ENCODE results near the gene ZNF574.

Gene ZNF574

DNA sequence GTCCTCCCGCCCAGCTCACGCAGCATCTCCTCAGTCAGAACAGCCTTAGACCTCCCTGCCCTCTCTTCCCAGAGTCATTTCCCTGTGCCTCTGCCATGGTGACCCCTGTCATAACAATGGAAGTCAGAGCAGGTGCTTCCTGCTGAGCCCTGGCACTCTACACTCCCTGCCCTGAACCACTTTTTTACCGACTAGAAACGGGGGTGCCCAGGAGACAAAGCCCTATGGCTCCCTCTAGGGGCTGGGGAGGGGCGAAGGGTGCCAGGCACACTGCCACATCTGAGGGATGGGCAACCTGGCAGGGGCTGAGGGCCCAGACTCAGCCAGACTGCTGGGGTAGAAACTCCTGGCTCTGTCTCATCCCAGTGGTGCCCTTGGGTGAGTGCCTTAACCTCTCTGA is 16.4 kb downstream of the ZNF574 start:
- TF ChIP-seq, protein P1, sequence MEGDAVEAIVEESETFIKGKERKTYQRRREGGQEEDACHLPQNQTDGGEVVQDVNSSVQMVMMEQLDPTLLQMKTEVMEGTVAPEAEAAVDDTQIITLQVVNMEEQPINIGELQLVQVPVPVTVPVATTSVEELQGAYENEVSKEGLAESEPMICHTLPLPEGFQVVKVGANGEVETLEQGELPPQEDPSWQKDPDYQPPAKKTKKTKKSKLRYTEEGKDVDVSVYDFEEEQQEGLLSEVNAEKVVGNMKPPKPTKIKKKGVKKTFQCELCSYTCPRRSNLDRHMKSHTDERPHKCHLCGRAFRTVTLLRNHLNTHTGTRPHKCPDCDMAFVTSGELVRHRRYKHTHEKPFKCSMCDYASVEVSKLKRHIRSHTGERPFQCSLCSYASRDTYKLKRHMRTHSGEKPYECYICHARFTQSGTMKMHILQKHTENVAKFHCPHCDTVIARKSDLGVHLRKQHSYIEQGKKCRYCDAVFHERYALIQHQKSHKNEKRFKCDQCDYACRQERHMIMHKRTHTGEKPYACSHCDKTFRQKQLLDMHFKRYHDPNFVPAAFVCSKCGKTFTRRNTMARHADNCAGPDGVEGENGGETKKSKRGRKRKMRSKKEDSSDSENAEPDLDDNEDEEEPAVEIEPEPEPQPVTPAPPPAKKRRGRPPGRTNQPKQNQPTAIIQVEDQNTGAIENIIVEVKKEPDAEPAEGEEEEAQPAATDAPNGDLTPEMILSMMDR (IDR thresholded peaks at IDR 0.05; ENCODE audit: low read depth, low read length, missing control alignments) = peak; percentile 52
- in situ Hi-C loops (cut with HindIII; ENCODE audit: low sequenced_read_pairs) = no loop called here
- DNase-seq (ENCODE audit: low read depth) = no peak
- H3K4me3 ChIP-seq (ENCODE audit: low read depth, low read length) = no peak overlapping the region

GRCh38 chr19:42093505-42093904 is 17.5 kb downstream of the ZNF574 start:
- in situ Hi-C loops (cut with HindIII; ENCODE audit: low sequenced_read_pairs) = no loop called here
- H3K4me3 ChIP-seq (ENCODE audit: low read depth, low read length) = no peak overlapping the region
- DNase-seq (ENCODE audit: low read depth) = no peak
- TF ChIP-seq, protein P1 (IDR thresholded peaks at IDR 0.05; ENCODE audit: low read depth, low read length, missing control alignments) = no peak

GRCh38 chr19:42093926-42094325 is 18.0 kb downstream of the ZNF574 start:
- TF ChIP-seq, protein P1 (IDR thresholded peaks at IDR 0.05; ENCODE audit: low read depth, low read length, missing control alignments) = no peak
- DNase-seq (ENCODE audit: low read depth) = no peak
- H3K4me3 ChIP-seq (ENCODE audit: low read depth, low read length) = no peak overlapping the region
- in situ Hi-C loops (cut with HindIII; ENCODE audit: low sequenced_read_pairs) = no loop called here

DNA sequence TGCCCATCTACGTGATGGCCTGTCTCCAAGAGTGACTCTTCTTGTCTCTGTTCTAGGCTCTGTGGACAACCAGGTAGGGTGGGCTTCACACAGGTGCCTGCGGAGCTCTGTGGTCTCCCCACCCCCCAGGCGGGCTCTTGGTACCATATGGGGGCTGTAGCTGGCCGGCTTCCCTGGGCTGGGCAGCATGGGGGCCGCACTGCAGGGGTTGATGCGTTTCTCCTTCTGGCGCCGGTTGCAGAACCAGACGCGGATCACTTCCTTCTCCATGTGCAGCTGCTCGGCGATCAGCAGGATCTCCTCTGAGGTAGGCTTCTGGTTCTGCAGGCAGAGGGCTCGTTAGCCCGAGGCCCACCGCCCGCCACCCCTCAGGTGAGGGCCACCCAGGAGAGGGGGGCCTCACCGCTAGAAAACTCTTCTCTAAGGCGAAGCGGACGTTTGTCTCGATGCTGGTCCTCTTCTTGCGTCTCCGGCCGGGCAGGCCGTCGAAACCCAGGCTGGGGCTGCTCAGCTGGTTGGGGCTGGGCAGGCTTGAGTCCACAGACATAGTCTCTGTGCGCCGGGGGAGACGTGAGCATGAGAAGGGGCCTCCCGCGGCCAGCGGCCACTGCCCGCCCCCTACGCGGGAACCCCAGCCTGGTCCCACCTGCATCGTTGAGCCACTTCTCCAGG is 19.3 kb downstream of the ZNF574 start:
- DNase-seq (ENCODE audit: low read depth) = no peak
- TF ChIP-seq, protein P1 (IDR thresholded peaks at IDR 0.05; ENCODE audit: low read depth, low read length, missing control alignments) = no peak
- in situ Hi-C loops (cut with HindIII; ENCODE audit: low sequenced_read_pairs) = no loop called here

DNA sequence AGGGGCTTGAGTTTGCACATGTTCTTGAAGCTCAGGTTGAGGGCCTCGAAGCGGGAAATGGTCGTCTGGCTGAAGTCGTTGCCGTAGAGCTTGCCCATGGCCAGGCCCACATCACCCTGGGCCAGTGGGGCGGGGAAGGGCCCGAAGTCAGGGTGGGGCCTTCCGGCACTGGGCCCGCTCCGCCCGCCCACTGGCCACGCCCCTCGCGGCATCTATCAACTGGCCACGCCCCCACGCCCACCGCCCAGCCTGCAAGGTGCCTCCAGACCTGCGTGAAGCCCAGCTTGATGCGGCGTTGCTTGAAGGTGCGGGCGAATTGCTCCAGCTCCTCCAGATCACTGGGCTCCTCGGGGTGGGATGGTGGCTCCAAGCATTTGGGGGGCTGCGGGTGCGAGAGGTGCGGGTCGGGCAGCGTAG is 19.9 kb downstream of the ZNF574 start:
- H3K4me3 ChIP-seq (ENCODE audit: low read depth, low read length) = no peak overlapping the region
- in situ Hi-C loops (cut with HindIII; ENCODE audit: low sequenced_read_pairs) = no loop called here
- DNase-seq (ENCODE audit: low read depth) = no peak
- TF ChIP-seq, protein P1 (IDR thresholded peaks at IDR 0.05; ENCODE audit: low read depth, low read length, missing control alignments) = no peak

More for the DNA sequence above, 19.3 kb downstream of the ZNF574 start:
- H3K4me3 ChIP-seq (ENCODE audit: low read depth, low read length) = no peak overlapping the region

- in situ Hi-C loops (cut with HindIII; ENCODE audit: low sequenced_read_pairs) = no loop called here
- H3K4me3 ChIP-seq (ENCODE audit: low read depth, low read length) = no peak overlapping the region
Measured at GRCh38 chr19:42096255-42096837, 20.4 kb downstream of the ZNF574 start.

More at GRCh38 chr19:42096255-42096837, 20.4 kb downstream of the ZNF574 start:
- no peak for DNase-seq (ENCODE audit: low read depth)
- TF ChIP-seq, protein P1 (IDR thresholded peaks at IDR 0.05; ENCODE audit: low read depth, low read length, missing control alignments) = no peak

Measured in astrocyte of the cerebellum (primary cell).